H9 (cell line): ENCODE measurements around the gene XPR1. TPM values are rescaled to one million over a fixed set of nuclear protein-coding genes. Genes with fewer than 3 reads are reported as not detected.
A peak's percentile ranks its signal among the peaks of the same experiment; 100 is the strongest.

ENCODE experiments used
- DNase-seq: peaks from one replicate; pipeline ENCODE4 v3.0.0-alpha.2; 2017
- H2AFZ ChIP-seq: one replicate; pipeline ENCODE4 v1.6.1; 2013; ENCODE audit warnings: mild to moderate bottlenecking, low read length, control low read depth, moderate library complexity
- H2AK5ac ChIP-seq: 2 replicates; pipeline ENCODE4 v1.6.1; 2013; ENCODE audit warnings: low read length, control low read depth, mixed read lengths; ENCODE audit not compliant: insufficient read length
- H2BK120ac ChIP-seq: one replicate; pipeline ENCODE4 v1.6.1; 2013; ENCODE audit warnings: low read depth, mild to moderate bottlenecking, low read length, control low read depth, inconsistent platforms; ENCODE audit not compliant: poor library complexity, severe bottlenecking
- H2BK12ac ChIP-seq: 2 replicates; pipeline ENCODE4 v1.6.1; 2013; ENCODE audit warnings: low read length, control low read depth, mixed read lengths, low read depth; ENCODE audit not compliant: insufficient read length
- H2BK15ac ChIP-seq: 2 replicates; pipeline ENCODE4 v1.6.1; 2013; ENCODE audit warnings: low read depth, low read length, control low read depth
- H2BK20ac ChIP-seq: one replicate; pipeline ENCODE4 v1.6.1; 2013; ENCODE audit warnings: low read depth, mild to moderate bottlenecking, low read length, control low read depth, inconsistent platforms; ENCODE audit not compliant: poor library complexity, severe bottlenecking
- H2BK5ac ChIP-seq: 2 replicates; pipeline ENCODE4 v1.6.1; 2013; ENCODE audit warnings: low read length, control low read depth, mixed read lengths; ENCODE audit not compliant: insufficient read length
- H3K14ac ChIP-seq: 2 replicates; pipeline ENCODE4 v1.6.1; 2013; ENCODE audit warnings: low read length, control low read depth; ENCODE audit not compliant: insufficient read depth
- H3K18ac ChIP-seq: 2 replicates; pipeline ENCODE4 v1.6.1; 2013; ENCODE audit warnings: low read depth, mild to moderate bottlenecking, mixed read lengths, low read length, control low read depth; ENCODE audit not compliant: insufficient read length
- H3K23ac ChIP-seq: 2 replicates; pipeline ENCODE4 v1.6.1; 2013; ENCODE audit warnings: low read length, control low read depth, mixed read lengths, low read depth; ENCODE audit not compliant: insufficient read length
- H3K23me2 ChIP-seq: 2 replicates; pipeline ENCODE4 v1.6.1; 2013; ENCODE audit warnings: low read depth, mild to moderate bottlenecking, mixed read lengths, low read length, control low read depth; ENCODE audit not compliant: insufficient read length, poor library complexity, severe bottlenecking
- H3K27ac ChIP-seq: 2 replicates; pipeline ENCODE4 v1.5.1; 2013; ENCODE audit warnings: low read length, control low read depth, mixed read lengths, low read depth; ENCODE audit not compliant: insufficient read length
- H3K27me3 ChIP-seq: 2 replicates; pipeline ENCODE4 v1.6.1; 2013; ENCODE audit warnings: low read length, control low read depth, inconsistent platforms; ENCODE audit not compliant: insufficient read depth
- H3K4ac ChIP-seq: 2 replicates; pipeline ENCODE4 v1.6.1; 2013; ENCODE audit warnings: low read depth, mild to moderate bottlenecking, control low read depth, inconsistent platforms, low read length, moderate library complexity
- H3K4me1 ChIP-seq: 2 replicates; pipeline ENCODE4 v1.6.1; 2013; ENCODE audit warnings: low read length, control low read depth, inconsistent platforms; ENCODE audit not compliant: insufficient read depth
- H3K4me2 ChIP-seq: 2 replicates; pipeline ENCODE4 v1.6.1; 2013; ENCODE audit warnings: low read length, control low read depth, mixed read lengths; ENCODE audit not compliant: insufficient read length, insufficient read depth
- H3K56ac ChIP-seq: 2 replicates; pipeline ENCODE4 v1.6.1; 2013; ENCODE audit warnings: low read depth, mild to moderate bottlenecking, mixed read lengths, low read length, control low read depth; ENCODE audit not compliant: insufficient read length
- H3K79me1 ChIP-seq: 2 replicates; pipeline ENCODE4 v1.6.1; 2013; ENCODE audit warnings: low read depth, mild to moderate bottlenecking, moderate library complexity, low read length, control low read depth, inconsistent platforms; ENCODE audit not compliant: insufficient read depth, poor library complexity, severe bottlenecking
- H3K79me2 ChIP-seq: 2 replicates; pipeline ENCODE4 v1.6.1; 2013; ENCODE audit warnings: low read length, control low read depth, inconsistent platforms; ENCODE audit not compliant: insufficient read depth
- H3K9ac ChIP-seq: 2 replicates; pipeline ENCODE4 v1.6.1; 2013; ENCODE audit warnings: low read length, control low read depth, mixed read lengths; ENCODE audit not compliant: insufficient read length; ENCODE audit errors: extremely low read depth
- H3K9me3 ChIP-seq: one replicate; pipeline ENCODE4 v1.6.1; 2013; ENCODE audit warnings: low read depth, low read length, inconsistent platforms; ENCODE audit not compliant: control insufficient read depth
- H3T11ph ChIP-seq: one replicate; pipeline ENCODE4 v1.6.1; 2013; ENCODE audit warnings: mild to moderate bottlenecking, low read length, control low read depth, inconsistent platforms
- H4K20me1 ChIP-seq: one replicate; pipeline ENCODE4 v1.6.1; 2013; ENCODE audit not compliant: control insufficient read depth, insufficient read length, insufficient read depth
- H4K5ac ChIP-seq: 2 replicates; pipeline ENCODE4 v1.6.1; 2013; ENCODE audit warnings: low read depth, mild to moderate bottlenecking, mixed read lengths, low read length, control low read depth; ENCODE audit not compliant: insufficient read length
- H4K8ac ChIP-seq: replicated peaks from 2 replicates; pipeline ENCODE4 v1.6.1; 2013; ENCODE audit warnings: low read length, control low read depth, mixed read lengths, low read depth; ENCODE audit not compliant: insufficient read length
- H4K91ac ChIP-seq: 2 replicates; pipeline ENCODE4 v1.6.1; 2013; ENCODE audit warnings: low read depth, mild to moderate bottlenecking, moderate library complexity, mixed read lengths, low read length, control low read depth; ENCODE audit not compliant: insufficient read length
- H3K27ac Mint-ChIP-seq, 3 experiments: 2 replicates in 2 of 3; 3 replicates in 1 of 3; pipeline ENCODE4 v1.8.0; 2020 to 2021; ENCODE audit warnings: mixed read lengths in 3 of 3, mild to moderate bottlenecking in 1 of 3, moderate library complexity in 1 of 3
- H3K27me3 Mint-ChIP-seq: 2 replicates; pipeline ENCODE4 v1.8.0; 2021; ENCODE audit warnings: low read depth, mild to moderate bottlenecking, moderate library complexity, mixed read lengths
- H3K36me3 Mint-ChIP-seq, 3 experiments: 2 replicates in 2 of 3; 3 replicates in 1 of 3; pipeline ENCODE4 v1.8.0; 2020 to 2021; ENCODE audit warnings: low read depth in 3 of 3, mixed read lengths in 3 of 3; ENCODE audit not compliant: insufficient read depth in 1 of 3
- H3K4me1 Mint-ChIP-seq, 2 experiments: 2 replicates each; pipeline ENCODE4 v1.8.0; 2020; ENCODE audit warnings: mixed read lengths in 2 of 2
- H3K4me3 Mint-ChIP-seq, 2 experiments: 2 replicates in 1 of 2; 3 replicates in 1 of 2; pipeline ENCODE4 v1.8.0; 2020 to 2021; ENCODE audit warnings: mild to moderate bottlenecking in 2 of 2, mixed read lengths in 2 of 2, moderate library complexity in 1 of 2
- H3K9me3 Mint-ChIP-seq, 2 experiments: 2 replicates in 1 of 2; 3 replicates in 1 of 2; pipeline ENCODE4 v1.8.0; 2020; ENCODE audit warnings: mild to moderate bottlenecking in 2 of 2, mixed read lengths in 2 of 2, moderate library complexity in 1 of 2
- CTCF ChIP-seq: fragments of 200-600 bp; sonication (generic); conservative IDR thresholded peaks from 3 replicates; pipeline ENCODE4 v1.8.0; 2021; ENCODE audit warnings: antibody characterized with exemption, mild to moderate bottlenecking
- WGBS: extraction: QIAGEN DNeasy Blood & Tissue Kit; methylation state at CpG from one replicate; pipeline ENCODE4 v1.1.7; 2013; ENCODE audit warnings: missing lambda C conversion rate, low lambda C conversion rate, mixed read lengths; ENCODE audit not compliant: insufficient read length; ENCODE audit errors: extremely low coverage; 5-methylcytosine and 5-hydroxymethylcytosine counted together
- total RNA-seq: library from RNA; stranded (reverse); gene quantifications from 2 replicates; pipeline ENCODE4 v1.2.1, GENCODE V29; 2021

Gene XPR1
- total RNA-seq, 1 experiment from 2014 or later = 34.1 TPM

- Histone ChIP-seq H4K91ac (no peak overlapping the region), H4K8ac (no peak overlapping the region), H3K9me3 (no peaks in the 10 kb centered on the region), H3K27ac (no peak overlapping the region), H3K4ac (no peak overlapping the region), H3T11ph (no peak overlapping the region), H3K23me2 (no peaks in the 10 kb centered on the region), H3K4me2 (no peak overlapping the region), H3K79me1 (no peaks in the 10 kb centered on the region), H3K4me1 (peaks cover 4% of the 10 kb centered on the region; the same call in 1 of the 2 replicates), H4K20me1 (no peaks in the 10 kb centered on the region), H2BK12ac (no peak overlapping the region), H2BK20ac (no peak overlapping the region), H2AFZ (peak overlapping the region; percentile 26), H3K23ac (no peak overlapping the region), H3K56ac (no peak overlapping the region), H3K27me3 (no peaks in the 10 kb centered on the region), H2BK15ac (no peak overlapping the region), H3K79me2 (peaks cover 6% of the 10 kb centered on the region; the same call in 1 of the 2 replicates), H4K5ac (no peak overlapping the region), H2AK5ac (no peak overlapping the region), H3K18ac (no peak overlapping the region), H2BK120ac (no peak overlapping the region), H3K9ac (no peak overlapping the region), H3K14ac (no peak overlapping the region), H2BK5ac (no peak overlapping the region)
- Mint-ChIP-seq H3K36me3 (no peaks in the 10 kb centered on the region), H3K27me3 (no peaks in the 10 kb centered on the region; the same call in 1 of the 2 replicates), H3K4me3 (peak overlapping the region in 1 of 2 experiments; percentile 46; a peak in 2 of 5 replicates), H3K27ac (0 out of 7 replicates have a peak overlapping the region, but pooled peaks of 1 of the 3 experiments have one; percentile 81), H3K4me1 (peaks cover 5 to 6% of the 10 kb centered on the region in 2 experiments), H3K9me3 (no peaks in the 10 kb centered on the region)
- WGBS = no CpG with 5 or more reads among the region's 6 CpGs
- no peak for DNase-seq
- TF ChIP-seq CTCF = no peak
Measured at GRCh38 chr1:180631194-180631765, 542 bp upstream of the XPR1 start.
